PC-9 (cell line): ENCODE measurements around the gene BRD9. TPM values are rescaled to one million over a fixed set of nuclear protein-coding genes. Genes with fewer than 3 reads are reported as not detected.

Experiments
- BruUV-seq: library from RNA; stranded (reverse); fragments of 400-500 nt; replicated peaks from 2 replicates; lab custom pipeline; 2021; lab: Mats Ljungman, UMichigan
- CTCF ChIA-PET: fragments of 300-600 bp; sonication (Branson Sonifier 250); formaldehyde crosslinking; loops from one replicate; lab custom pipeline; 2022; ENCODE audit warnings: antibody characterized with exemption; lab: Charles Lee
- POLR2A ChIA-PET: fragments of 300-600 bp; sonication (Branson Sonifier 250); formaldehyde crosslinking; loops from one replicate; lab custom pipeline; 2022; ENCODE audit warnings: antibody characterized with exemption; ENCODE audit not compliant: unreplicated experiment; lab: Charles Lee
- DNase-seq, 2 experiments: peaks; one replicate each; pipeline versions ENCODE4 v3.0.0 to v3.0.0-alpha.2; 2015 to 2022; ENCODE audit warnings: mixed read lengths in 1 of 2
- H2AFZ ChIP-seq: fragments of 200-600 bp; sonication (generic); 2 replicates; pipeline ENCODE4 v1.8.1; 2017; ENCODE audit warnings: antibody characterized with exemption
- H3F3A ChIP-seq: fragments of 200-600 bp; sonication (generic); 2 replicates; pipeline ENCODE4 v1.8.1; 2017; ENCODE audit warnings: antibody characterized with exemption, mild to moderate bottlenecking, low read depth; ENCODE audit not compliant: insufficient read depth
- H3K27ac ChIP-seq: fragments of 200-600 bp; sonication (generic); 2 replicates; pipeline ENCODE4 v1.6.1; 2016; ENCODE audit warnings: mixed run types
- H3K27me3 ChIP-seq: fragments of 200-600 bp; sonication (generic); 2 replicates; pipeline ENCODE4 v1.6.1; 2016; ENCODE audit warnings: low read depth, mixed run types; ENCODE audit not compliant: insufficient read depth
- H3K36me3 ChIP-seq: fragments of 200-600 bp; sonication (generic); 2 replicates; pipeline ENCODE4 v1.6.1; 2016; ENCODE audit warnings: low read depth, mixed run types
- H3K4me1 ChIP-seq: fragments of 200-600 bp; sonication (generic); replicated peaks from 2 replicates; pipeline ENCODE4 v1.6.1; 2016; ENCODE audit warnings: mixed run types; ENCODE audit not compliant: insufficient read depth
- H3K4me2 ChIP-seq: fragments of 200-600 bp; sonication (generic); 2 replicates; pipeline ENCODE4 v1.6.1; 2017; ENCODE audit warnings: mixed run types
- H3K4me3 ChIP-seq: fragments of 200-600 bp; sonication (generic); 2 replicates; pipeline ENCODE4 v1.6.1; 2016; ENCODE audit warnings: mixed run types
- H3K79me2 ChIP-seq: fragments of 200-600 bp; sonication (generic); 2 replicates; pipeline ENCODE4 v1.6.1; 2017; ENCODE audit warnings: low read depth, mixed run types
- H3K9me2 ChIP-seq: fragments of 200-600 bp; sonication (generic); 2 replicates; pipeline ENCODE4 v1.8.1; 2017; ENCODE audit warnings: mild to moderate bottlenecking; ENCODE audit not compliant: insufficient read depth
- H3K9me3 ChIP-seq: fragments of 200-600 bp; sonication (generic); 2 replicates; pipeline ENCODE4 v1.8.1; 2016; ENCODE audit warnings: low read depth; ENCODE audit not compliant: insufficient read depth
- H4K20me1 ChIP-seq: fragments of 200-600 bp; sonication (generic); 2 replicates; pipeline ENCODE4 v1.8.1; 2017; ENCODE audit not compliant: insufficient read depth
- CTCF ChIP-seq: fragments of 200-600 bp; sonication (generic); conservative IDR thresholded peaks from 2 replicates; pipeline ENCODE4 v1.6.1; 2017; ENCODE audit warnings: mixed run types, antibody characterized with exemption, mild to moderate bottlenecking, moderate library complexity
- EZH2 ChIP-seq: fragments of 200-600 bp; sonication (generic); IDR thresholded peaks from 2 replicates; pipeline ENCODE4 v1.8.0; 2017; ENCODE audit warnings: antibody characterized with exemption, low read depth
- intact Hi-C: fragments of 100-400 bp; cut with micrococcal nuclease; formaldehyde crosslinking; loops from one replicate; pipeline ENCODE4 v1.10.0; 2022; ENCODE audit not compliant: unreplicated experiment
- total RNA-seq: library from RNA; stranded (reverse); gene quantifications from 2 replicates; pipeline ENCODE4 v1.2.3, GENCODE V29; 2021

Gene BRD9
- total RNA-seq, 1 experiment from 2014 or later, result 102 TPM

GRCh38 chr5:885127-885442 lies 7.5 kb downstream of the BRD9 start:
- Histone ChIP-seq H3K4me2 (no peak overlapping the region), H3K4me1 (no peaks in the 10 kb centered on the region), H3K4me3 (no peak overlapping the region), H4K20me1 (peaks cover 42% of the 10 kb centered on the region), H3K9me2 (no peaks in the 10 kb centered on the region), H3K27ac (no peak overlapping the region), H3K9me3 (no peaks in the 10 kb centered on the region), H3K79me2 (peaks cover 53% of the 10 kb centered on the region), H3K36me3 (peaks cover 85% of the 10 kb centered on the region), H3K27me3 (no peaks in the 10 kb centered on the region), H2AFZ (no peak overlapping the region), H3F3A (no peaks in the 10 kb centered on the region; the same call in 1 of the 2 replicates)
- no peak for DNase-seq
- ChIA-PET CTCF (no interaction called here), POLR2A (no interaction called here)
- intact Hi-C loops, result no loop called here
- no TSS peak for BruUV-seq
- TF ChIP-seq CTCF (no peak), EZH2 (no peak)

- Histone ChIP-seq H2AFZ (no peak overlapping the region), H3K27me3 (no peaks in the 10 kb centered on the region), H3K4me1 (no peaks in the 10 kb centered on the region), H3K4me3 (no peak overlapping the region), H3K4me2 (no peak overlapping the region), H3F3A (no peaks in the 10 kb centered on the region; the same call in 1 of the 2 replicates), H3K27ac (no peak overlapping the region), H3K79me2 (peaks cover 48% of the 10 kb centered on the region), H4K20me1 (peaks cover 42% of the 10 kb centered on the region), H3K9me2 (no peaks in the 10 kb centered on the region), H3K36me3 (peaks cover 81% of the 10 kb centered on the region), H3K9me3 (no peaks in the 10 kb centered on the region)
- no TSS peak for BruUV-seq
- ChIA-PET CTCF (no interaction called here), POLR2A (interaction anchor here (0.6 kb wide), 1 partner anchor 266 kb away, joined by 3 read pairs; no protein-coding TSS in a partner anchor)
- DNase-seq, result no peak
- no peak for TF ChIP-seq CTCF
- intact Hi-C loops, result no loop called here
Observed at GRCh38 chr5:884345-885126, 8.1 kb downstream of the BRD9 start.

GRCh38 chr5:883475-884181 lies 9.0 kb downstream of the BRD9 start:
- no peaks in the 10 kb centered on the region; the same call in 1 of the 2 replicates for H3F3A ChIP-seq
- H3K27me3 ChIP-seq, result no peaks in the 10 kb centered on the region
- CTCF ChIA-PET, result no interaction called here
- H3K27ac ChIP-seq, result no peak overlapping the region
- H3K4me2 ChIP-seq, result no peak overlapping the region
- TF ChIP-seq CTCF, result no peak
- TF ChIP-seq EZH2, result no peak
- POLR2A ChIA-PET, result interaction anchor here (0.6 kb wide), 1 partner anchor 267 kb away, joined by 3 read pairs; no protein-coding TSS in a partner anchor
- peaks cover 42% of the 10 kb centered on the region for H4K20me1 ChIP-seq
- H3K9me2 ChIP-seq, result no peaks in the 10 kb centered on the region
- no peak overlapping the region for H2AFZ ChIP-seq
- H3K9me3 ChIP-seq, result no peaks in the 10 kb centered on the region
- no peak for DNase-seq
- intact Hi-C loops, result no loop called here
- H3K79me2 ChIP-seq, result peaks cover 42% of the 10 kb centered on the region
- no TSS peak for BruUV-seq
- no peak overlapping the region for H3K4me3 ChIP-seq
- H3K4me1 ChIP-seq, result no peaks in the 10 kb centered on the region
- peaks cover 72% of the 10 kb centered on the region for H3K36me3 ChIP-seq
